ENCODE data around the gene CALR3.

Gene CALR3

GRCh38 chr19:16472992-16473391 is 23.0 kb downstream of the CALR3 start:
- TF ChIP-seq GATA3 (IDR thresholded peaks at IDR 0.05; ENCODE audit: low read depth, low read length) (no peak), GATA2 (IDR thresholded peaks at IDR 0.05; ENCODE audit: low read depth, low read length) (no peak)

- TF ChIP-seq GATA3 (IDR thresholded peaks at IDR 0.05; ENCODE audit: low read depth, low read length) (no peak), GATA2 (IDR thresholded peaks at IDR 0.05; ENCODE audit: low read depth, low read length) (no peak)
Measured at GRCh38 chr19:16470911-16471811, 24.8 kb downstream of the CALR3 start.

- TF ChIP-seq GATA3 (IDR thresholded peaks at IDR 0.05; ENCODE audit: low read depth, low read length) (no peak), GATA2 (IDR thresholded peaks at IDR 0.05; ENCODE audit: low read depth, low read length) (no peak)
Measured at GRCh38 chr19:16470541-16470910, 25.4 kb downstream of the CALR3 start.

- TF ChIP-seq GATA3 (IDR thresholded peaks at IDR 0.05; ENCODE audit: low read depth, low read length) (no peak), GATA2 (IDR thresholded peaks at IDR 0.05; ENCODE audit: low read depth, low read length) (no peak)
Measured at GRCh38 chr19:16467581-16467980, 28.4 kb downstream of the CALR3 start.

- no peak for TF ChIP-seq GATA3 (IDR thresholded peaks at IDR 0.05; ENCODE audit: low read depth, low read length)
- TF ChIP-seq GATA2 (IDR thresholded peaks at IDR 0.05; ENCODE audit: low read depth, low read length): no peak
Measured at GRCh38 chr19:16465239-16465638, 30.7 kb downstream of the CALR3 start.

- TF ChIP-seq GATA2 (IDR thresholded peaks at IDR 0.05; ENCODE audit: low read depth, low read length): no peak
Measured at GRCh38 chr19:16463991-16464575, 31.9 kb downstream of the CALR3 start.

- TF ChIP-seq GATA3 (IDR thresholded peaks at IDR 0.05; ENCODE audit: low read depth, low read length): no peak
- no peak for TF ChIP-seq GATA2 (IDR thresholded peaks at IDR 0.05; ENCODE audit: low read depth, low read length)
Measured at GRCh38 chr19:16463341-16463990, 32.5 kb downstream of the CALR3 start.

- TF ChIP-seq GATA2 (IDR thresholded peaks at IDR 0.05; ENCODE audit: low read depth, low read length): no peak
- TF ChIP-seq GATA3 (IDR thresholded peaks at IDR 0.05; ENCODE audit: low read depth, low read length): no peak
Measured at GRCh38 chr19:16462757-16463250, 33.2 kb downstream of the CALR3 start.

- TF ChIP-seq GATA2 (IDR thresholded peaks at IDR 0.05; ENCODE audit: low read depth, low read length): no peak
- no peak for TF ChIP-seq GATA3 (IDR thresholded peaks at IDR 0.05; ENCODE audit: low read depth, low read length)
Measured at GRCh38 chr19:16461630-16462051, 34.3 kb downstream of the CALR3 start.

- TF ChIP-seq GATA2 (IDR thresholded peaks at IDR 0.05; ENCODE audit: low read depth, low read length) (no peak), GATA3 (IDR thresholded peaks at IDR 0.05; ENCODE audit: low read depth, low read length) (no peak)
Measured at GRCh38 chr19:16460454-16460853, 35.5 kb downstream of the CALR3 start.

- no peak for TF ChIP-seq GATA3 (IDR thresholded peaks at IDR 0.05; ENCODE audit: low read depth, low read length)
- no peak for TF ChIP-seq GATA2 (IDR thresholded peaks at IDR 0.05; ENCODE audit: low read depth, low read length)
Measured at GRCh38 chr19:16459680-16460079, 36.3 kb downstream of the CALR3 start.

GRCh38 chr19:16458391-16459341 is 37.3 kb downstream of the CALR3 start:
- TF ChIP-seq GATA3 (IDR thresholded peaks at IDR 0.05; ENCODE audit: low read depth, low read length) (no peak), GATA2 (IDR thresholded peaks at IDR 0.05; ENCODE audit: low read depth, low read length) (no peak)

GRCh38 chr19:16457954-16458331 is 38.0 kb downstream of the CALR3 start:
- TF ChIP-seq GATA2 (IDR thresholded peaks at IDR 0.05; ENCODE audit: low read depth, low read length) (no peak), GATA3 (IDR thresholded peaks at IDR 0.05; ENCODE audit: low read depth, low read length) (no peak)

Measured in SH-SY5Y (cell line).